Stimulated activated CD8-positive, alpha-beta memory T cell treated with anti-CD3 and anti-CD28 coated beads, Interleukin-2, amount 100 ng/mL, for 48 hours (primary cell): ENCODE results near the gene CENPP.

ENCODE experiments used
- DNase-seq, 2 donors: peaks; one replicate each; pipeline ENCODE4 v3.0.0-alpha.2; 2020; ENCODE audit warnings: low read depth in 2 of 2

The CENPP gene

DNA sequence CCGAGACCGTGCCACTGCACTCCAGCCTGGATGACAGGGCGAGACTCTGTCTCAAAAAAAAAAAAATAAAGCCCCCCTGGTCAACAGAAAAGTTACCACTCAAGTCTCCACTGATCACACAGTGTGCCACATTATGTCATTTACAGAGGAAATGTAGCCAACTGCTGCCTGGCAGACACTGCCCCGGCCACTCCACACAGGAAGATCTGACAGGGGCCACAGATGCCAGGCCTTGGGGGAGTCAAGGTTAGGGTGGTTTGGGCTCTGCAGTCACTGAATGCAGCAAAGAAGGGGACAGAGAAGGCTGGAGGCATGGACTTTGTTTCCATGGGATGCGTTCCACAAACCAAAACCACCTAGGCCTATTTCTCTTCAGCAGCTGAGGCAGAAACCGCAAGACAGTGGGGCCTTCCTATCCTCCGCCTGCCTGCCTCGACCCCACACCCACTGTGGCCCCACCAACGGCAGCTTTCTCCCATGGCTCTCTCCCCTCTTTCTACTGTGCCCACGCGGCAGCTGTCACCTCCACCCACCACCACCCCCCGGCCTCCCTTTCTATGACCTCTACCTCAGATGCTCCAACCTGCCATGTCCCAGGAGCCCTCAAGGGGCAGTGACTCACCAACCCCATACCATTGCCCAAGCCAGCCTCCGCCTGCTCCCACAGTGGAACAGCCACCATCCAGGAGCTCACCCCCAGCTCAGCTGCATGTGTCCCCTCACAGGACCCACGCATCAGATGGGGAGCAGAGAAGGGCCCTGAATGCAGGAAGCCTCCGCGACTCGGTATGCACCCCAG is 331.7 kb downstream of the CENPP start:
- DNase-seq, result no peak

DNA sequence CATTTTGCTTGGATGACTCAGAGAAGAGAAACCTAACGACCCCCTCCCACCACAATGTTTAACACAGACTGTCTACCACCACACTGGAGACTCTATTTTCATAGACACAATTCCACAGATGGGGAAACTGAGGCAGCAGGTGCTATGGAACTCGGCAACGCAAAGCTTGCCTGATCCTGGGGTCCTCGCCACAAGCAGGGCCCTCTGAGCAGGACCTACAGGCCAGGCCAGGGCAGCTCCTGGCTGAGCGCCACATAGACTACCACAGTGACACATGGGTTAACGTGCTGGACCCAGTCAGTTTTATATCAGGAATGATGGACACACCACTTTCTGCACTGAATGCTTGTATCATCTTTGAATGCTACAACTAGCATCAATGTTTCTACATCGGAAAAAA is 332.4 kb downstream of the CENPP start:
- DNase-seq, result no peak

DNA sequence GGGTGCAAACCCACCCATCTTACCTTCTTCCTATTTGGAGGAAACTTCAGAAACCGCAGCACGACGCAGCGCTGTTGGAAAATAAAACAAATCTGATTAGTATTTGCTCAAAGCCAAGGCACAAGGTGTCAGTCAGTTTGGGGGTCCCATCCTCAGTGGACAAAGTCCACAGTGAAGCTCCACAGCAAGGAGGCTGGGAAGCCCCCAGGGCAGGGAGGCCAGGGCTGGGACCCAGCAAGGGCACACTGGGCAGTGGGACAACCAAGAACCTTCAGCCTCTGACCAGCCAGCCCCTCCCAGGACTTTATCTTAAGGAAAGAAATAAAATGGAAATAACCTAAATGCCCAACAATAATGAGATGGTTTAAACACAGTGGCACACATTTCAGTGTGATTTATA is 332.9 kb downstream of the CENPP start:
- DNase-seq, result no peak

DNA sequence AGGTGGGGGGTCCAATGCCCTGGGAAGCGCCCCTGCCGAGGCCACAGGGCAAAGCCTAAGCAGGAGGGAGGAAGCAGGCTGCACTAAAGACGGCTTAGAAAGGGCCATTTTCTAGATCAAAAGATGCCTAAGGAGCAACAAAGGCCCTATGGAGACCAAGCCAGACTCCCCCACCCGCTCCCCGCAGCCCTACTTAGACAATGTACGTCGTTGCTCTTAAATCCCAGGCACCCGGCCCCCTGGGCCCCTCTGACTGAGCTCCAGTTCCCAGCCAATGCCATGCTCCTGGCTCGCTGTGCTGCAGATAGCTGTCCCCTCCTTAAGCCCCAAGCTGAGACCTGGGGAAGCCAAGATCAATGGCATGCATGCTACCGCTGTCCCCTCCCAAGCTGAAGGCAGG is 333.8 kb downstream of the CENPP start:
- DNase-seq, result no peak

DNA sequence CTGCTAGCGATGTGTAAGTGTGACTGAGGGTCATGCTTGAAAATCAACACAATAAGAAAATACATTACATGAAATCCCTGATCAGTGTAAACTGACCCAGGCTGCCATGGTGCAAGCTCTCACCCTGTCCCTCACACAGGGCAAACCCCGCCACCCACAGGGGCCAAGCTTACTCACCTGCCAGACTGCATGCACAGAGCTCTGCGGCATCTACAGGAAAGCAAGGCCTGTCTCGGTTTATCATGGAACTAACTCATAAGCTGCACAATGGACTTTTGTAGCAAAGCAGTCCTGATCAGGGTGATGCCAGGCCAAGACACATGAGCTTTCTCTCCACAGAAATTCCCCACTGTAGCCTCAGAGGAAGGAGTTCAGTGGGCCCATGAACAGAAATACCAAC is 334.5 kb downstream of the CENPP start:
- no peak for DNase-seq

DNA sequence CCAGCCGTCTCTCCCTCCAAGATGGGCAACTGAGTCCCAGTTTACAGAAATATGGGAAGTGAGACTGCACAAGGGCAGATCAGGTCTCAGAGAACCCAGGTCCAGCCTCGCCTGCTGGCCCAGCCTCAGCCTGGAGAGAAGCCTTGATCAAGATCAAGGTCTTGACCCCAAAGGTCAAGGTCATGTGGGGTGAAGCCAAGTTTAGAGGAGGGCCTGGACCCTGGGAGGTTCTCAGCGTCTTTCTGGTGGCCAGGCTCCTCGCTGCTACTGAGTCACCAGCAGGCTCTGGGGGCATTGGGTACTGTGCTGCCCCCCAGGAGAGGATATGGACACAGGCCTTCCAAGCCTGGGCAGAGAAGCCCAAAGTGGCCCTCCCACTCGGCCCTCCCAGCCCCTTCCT is 335.4 kb downstream of the CENPP start:
- no peak for DNase-seq

DNA sequence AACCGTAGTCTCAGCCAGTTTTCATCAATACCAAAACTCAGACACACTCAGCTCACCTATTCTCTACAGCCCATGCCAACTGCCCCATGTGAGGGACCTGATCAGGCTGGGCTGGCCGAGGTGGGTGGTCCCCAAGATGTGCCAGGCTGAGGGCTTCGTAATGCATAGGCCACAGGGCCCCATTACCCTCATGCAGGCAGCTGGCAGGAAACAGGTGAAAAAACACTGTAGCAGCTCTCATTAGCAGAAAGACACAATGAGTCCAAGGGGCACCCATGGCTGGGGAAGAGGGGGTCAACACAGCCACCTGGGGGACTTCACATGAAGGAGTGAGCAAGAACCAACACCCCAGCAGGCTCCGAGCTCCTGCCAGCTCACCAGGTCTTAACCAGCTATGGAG is 336.0 kb downstream of the CENPP start:
- DNase-seq, result no peak

DNA sequence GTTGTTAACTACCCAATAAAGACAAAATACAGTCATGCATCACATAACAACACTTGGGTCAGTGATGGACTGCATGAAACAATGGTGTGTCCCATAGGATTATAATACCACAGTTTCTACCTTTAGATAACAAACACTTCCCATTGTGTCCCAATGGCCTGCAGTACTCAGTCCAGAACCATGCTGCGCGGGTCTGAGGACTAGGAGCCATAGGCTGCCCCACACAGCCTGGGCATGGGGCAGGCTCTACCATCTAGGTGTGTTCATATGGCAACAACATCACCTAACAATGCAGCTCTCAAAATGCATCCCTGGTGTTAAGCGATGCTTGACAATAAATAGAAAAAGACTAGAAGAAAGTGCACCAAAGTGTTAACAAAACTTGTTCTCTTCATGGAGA is 337.4 kb downstream of the CENPP start:
- DNase-seq, result no peak

DNA sequence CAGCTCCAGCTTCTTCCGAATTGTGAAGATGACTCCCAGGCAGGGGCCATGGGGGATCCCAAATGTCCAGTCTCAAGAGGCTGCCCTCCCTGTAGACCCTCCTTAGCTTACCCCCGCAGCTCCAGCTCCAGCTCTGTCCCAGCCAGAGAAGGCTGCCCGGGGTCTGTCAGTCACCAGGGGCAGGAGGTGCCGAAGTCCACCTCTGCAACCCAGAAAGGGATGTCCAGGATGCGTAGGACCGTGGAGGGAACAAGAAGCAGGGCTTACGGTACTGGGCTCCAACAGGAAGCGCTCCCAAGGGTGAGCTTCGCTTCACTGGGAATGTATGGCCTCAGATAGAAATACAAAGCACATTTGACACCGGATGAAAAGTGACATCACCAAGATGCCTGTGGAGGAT is 338.2 kb downstream of the CENPP start:
- no peak for DNase-seq

DNA sequence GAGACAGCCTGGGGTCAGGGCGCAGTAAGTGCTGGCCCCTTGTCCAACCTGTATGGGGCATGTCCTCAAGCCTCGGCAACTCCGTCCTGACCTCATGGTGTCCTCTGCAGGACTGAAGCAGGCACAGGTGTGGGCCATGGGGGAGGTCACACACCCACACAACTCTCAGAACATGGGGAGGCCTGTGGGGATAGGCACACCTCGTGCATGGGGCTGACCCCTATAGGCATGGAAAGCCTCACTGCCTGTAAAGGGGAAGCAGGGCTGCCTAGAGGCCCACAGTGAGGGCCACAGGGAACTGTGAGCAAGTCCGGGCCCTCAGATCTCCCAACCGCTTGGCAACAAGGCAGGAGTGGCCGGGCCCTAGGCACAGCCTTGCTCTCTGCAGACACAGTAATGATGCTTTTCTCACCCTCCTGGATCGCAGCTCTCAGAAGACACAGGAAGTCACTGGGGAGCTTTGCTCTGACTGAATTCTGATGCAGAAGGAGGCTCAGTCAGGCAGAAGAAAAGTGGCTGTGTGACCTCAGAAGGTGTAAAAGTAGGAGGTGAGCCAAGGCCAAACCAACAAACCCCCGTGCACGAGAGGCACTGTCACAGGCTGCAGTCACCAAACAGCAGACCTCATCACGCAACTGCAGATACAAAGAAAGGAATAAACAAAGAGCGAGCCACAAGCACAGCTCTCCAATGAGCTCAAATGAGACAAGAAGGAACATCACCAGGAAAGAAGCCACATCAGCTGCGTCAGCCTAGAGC is 338.8 kb downstream of the CENPP start:
- DNase-seq, result no peak

DNA sequence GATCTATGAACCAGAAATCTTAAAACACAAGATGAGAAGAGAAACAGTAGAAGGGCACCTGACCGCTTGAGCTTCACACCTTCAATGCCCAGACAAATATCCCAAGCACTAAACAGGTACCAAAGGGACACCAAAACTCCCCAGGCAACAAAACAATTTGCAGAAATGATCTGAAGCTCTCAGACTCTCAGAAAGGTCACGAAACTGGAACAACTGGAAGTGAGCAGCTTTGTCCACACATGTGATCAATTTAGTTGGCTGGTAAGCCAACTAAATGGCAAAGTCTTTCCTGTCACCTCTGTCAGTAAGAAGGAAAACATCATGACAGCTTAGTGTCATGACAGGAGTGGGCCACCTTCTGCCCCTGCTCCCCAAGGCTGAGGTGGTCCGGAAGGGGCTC is 340.1 kb downstream of the CENPP start:
- no peak for DNase-seq

DNA sequence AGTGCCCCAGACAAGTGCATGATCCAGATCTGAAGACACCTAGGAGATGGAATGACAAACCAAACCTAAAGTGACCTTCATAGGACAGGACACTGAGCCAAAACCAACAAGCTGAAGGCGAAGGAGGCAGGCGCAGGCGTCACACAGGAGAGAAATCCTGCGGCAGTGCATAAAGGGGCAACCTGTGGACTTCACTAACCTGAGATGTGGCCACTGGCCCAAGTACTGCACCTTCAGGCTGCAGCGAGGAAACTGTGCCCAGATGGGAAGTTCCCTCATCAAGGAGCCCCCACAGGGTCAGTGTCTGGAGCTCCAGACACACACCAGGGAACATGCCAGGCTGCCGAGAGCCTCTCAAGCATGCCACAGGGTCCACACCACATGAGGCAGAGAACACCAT is 340.5 kb downstream of the CENPP start:
- no peak for DNase-seq

DNA sequence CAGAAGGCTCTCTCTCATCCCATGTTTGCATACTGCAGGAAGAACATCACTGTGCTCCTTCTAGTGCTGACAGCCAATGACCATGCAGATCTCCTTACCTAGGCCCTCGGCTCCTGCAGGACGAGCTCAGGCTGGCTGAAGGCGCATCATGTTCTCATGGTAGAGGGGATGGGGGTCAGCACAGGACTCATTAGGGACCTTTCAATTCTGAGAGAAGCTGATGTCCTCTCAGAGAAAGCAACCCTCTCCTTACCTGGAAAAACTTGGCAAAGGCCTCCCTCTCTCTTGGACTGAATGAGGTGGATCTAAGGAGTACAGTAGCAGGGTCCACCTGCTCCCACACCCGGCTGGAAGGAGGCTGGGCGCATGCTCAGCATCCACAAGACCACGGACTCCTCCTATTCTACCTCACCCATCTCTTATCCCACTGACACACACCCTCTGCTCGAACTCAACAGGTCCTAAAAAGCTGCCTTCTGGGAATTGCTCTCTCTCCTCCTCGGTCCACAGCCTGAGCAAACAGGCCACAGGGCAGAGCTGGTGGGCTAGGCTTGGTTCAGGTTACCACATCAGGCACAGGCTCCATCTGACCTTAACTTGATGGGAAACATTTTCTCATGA is 341.3 kb downstream of the CENPP start:
- no peak for DNase-seq

DNA sequence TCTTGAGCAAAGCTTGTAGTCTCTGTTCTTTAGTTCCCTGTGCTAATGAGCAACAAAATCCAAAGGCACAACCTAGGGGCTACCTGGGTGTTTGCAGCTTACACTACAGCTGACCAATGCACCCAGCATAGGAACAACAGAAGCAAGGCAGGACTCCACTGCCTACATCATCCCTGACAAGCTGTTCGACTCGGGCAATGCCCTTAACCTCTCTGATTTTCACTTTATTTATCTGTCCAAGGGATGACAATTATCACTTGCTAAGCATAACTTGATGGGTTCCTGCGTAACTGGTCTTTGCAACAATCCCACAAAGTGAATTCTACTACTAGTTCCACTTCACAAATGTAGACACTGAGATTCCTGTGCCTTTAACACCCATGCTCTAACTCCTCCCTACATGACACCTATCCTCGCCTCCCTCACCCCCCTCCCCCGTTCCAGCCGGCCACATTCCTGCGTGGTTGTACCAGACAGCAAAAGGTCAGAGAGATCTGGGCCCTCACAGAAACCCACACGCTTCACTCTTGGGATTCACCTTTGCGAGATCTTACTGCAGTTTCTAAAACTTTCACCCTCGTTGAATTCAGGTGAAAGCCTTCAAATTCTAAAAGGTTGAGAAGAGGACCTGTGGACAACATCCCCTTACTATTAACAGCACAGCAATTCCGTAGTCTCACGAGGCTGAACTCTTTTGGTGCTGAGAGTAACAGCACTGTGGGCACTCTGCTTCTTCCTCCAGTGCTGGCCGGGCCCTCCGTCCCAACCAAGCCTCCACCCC is 343.2 kb downstream of the CENPP start:
- peak; percentile 40 to 42 for DNase-seq

DNA sequence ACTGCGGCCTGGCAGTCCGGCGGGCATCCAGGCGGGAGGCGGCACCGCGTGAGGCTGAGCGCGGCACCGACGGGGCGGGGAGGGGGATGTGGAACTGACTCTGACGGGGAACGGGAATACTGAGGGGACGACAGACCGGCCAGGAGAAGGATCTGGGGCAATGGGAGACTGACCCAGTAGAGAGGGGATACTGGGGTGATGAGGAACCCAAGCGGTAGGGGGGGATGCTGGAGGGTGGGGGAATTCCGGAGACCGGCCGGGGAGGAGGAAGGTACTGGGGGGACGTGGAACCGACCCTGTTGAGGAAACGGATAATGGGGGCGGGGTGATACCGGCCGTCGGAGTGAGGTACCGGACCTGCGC is 343.8 kb downstream of the CENPP start:
- peak in 1 of 2 donors; percentile 21 for DNase-seq
